Progenitor cell of endocrine pancreas (in vitro differentiated cells): ENCODE results near the gene COG5. TPM values are rescaled to one million over a fixed set of nuclear protein-coding genes. Genes with fewer than 3 reads are reported as not detected.

Source experiments
- DNase-seq: peaks from one replicate; pipeline ENCODE4 v3.0.0; 2021; ENCODE audit warnings: low spot score; ENCODE audit not compliant: unreplicated experiment
- H3K27ac Mint-ChIP-seq: 2 replicates; pipeline ENCODE4 v1.8.0; 2021; ENCODE audit warnings: mild to moderate bottlenecking, moderate library complexity, mixed read lengths
- H3K27me3 Mint-ChIP-seq: 2 replicates; pipeline ENCODE4 v1.8.0; 2021; ENCODE audit warnings: mixed read lengths
- H3K36me3 Mint-ChIP-seq: 2 replicates; pipeline ENCODE4 v1.8.0; 2022; ENCODE audit warnings: mixed read lengths; ENCODE audit not compliant: insufficient read depth
- H3K4me1 Mint-ChIP-seq: 2 replicates; pipeline ENCODE4 v1.8.0; 2021; ENCODE audit warnings: low read depth, mixed read lengths
- H3K4me3 Mint-ChIP-seq: 2 replicates; pipeline ENCODE4 v1.8.0; 2021; ENCODE audit warnings: low read depth, mild to moderate bottlenecking, moderate library complexity, mixed read lengths
- H3K9me3 Mint-ChIP-seq: 2 replicates; pipeline ENCODE4 v1.8.0; 2021; ENCODE audit warnings: low read depth, mixed read lengths
- total RNA-seq: library from RNA; stranded (reverse); gene quantifications from 2 replicates; pipeline ENCODE4 v1.2.1, GENCODE V29; 2021
- TF ChIP-seq, protein P1 (sequence below): fragments of 200-600 bp; sonication (generic); IDR thresholded peaks from one replicate; pipeline ENCODE4 v1.5.0; 2021; ENCODE audit warnings: antibody characterized with exemption, mild to moderate bottlenecking; ENCODE audit not compliant: unreplicated experiment

Gene COG5
- total RNA-seq, 1 donor from 2014 or later: 49.0 TPM

- no peak overlapping the region for H3K4me3 Mint-ChIP-seq
- peaks cover 18% of the 10 kb centered on the region for H3K36me3 Mint-ChIP-seq
- TF ChIP-seq, protein P1, sequence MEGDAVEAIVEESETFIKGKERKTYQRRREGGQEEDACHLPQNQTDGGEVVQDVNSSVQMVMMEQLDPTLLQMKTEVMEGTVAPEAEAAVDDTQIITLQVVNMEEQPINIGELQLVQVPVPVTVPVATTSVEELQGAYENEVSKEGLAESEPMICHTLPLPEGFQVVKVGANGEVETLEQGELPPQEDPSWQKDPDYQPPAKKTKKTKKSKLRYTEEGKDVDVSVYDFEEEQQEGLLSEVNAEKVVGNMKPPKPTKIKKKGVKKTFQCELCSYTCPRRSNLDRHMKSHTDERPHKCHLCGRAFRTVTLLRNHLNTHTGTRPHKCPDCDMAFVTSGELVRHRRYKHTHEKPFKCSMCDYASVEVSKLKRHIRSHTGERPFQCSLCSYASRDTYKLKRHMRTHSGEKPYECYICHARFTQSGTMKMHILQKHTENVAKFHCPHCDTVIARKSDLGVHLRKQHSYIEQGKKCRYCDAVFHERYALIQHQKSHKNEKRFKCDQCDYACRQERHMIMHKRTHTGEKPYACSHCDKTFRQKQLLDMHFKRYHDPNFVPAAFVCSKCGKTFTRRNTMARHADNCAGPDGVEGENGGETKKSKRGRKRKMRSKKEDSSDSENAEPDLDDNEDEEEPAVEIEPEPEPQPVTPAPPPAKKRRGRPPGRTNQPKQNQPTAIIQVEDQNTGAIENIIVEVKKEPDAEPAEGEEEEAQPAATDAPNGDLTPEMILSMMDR: no peak
- H3K9me3 Mint-ChIP-seq: peaks cover 4% of the 10 kb centered on the region
- no peaks in the 10 kb centered on the region for H3K27me3 Mint-ChIP-seq
- no peak for DNase-seq
- peaks cover 2% of the 10 kb centered on the region for H3K4me1 Mint-ChIP-seq
- no peak overlapping the region for H3K27ac Mint-ChIP-seq
Observed at GRCh38 chr7:107322015-107322414, 241.7 kb downstream of the COG5 start.

GRCh38 chr7:107321611-107322010 is 242.1 kb downstream of the COG5 start:
- no peak for DNase-seq
- Mint-ChIP-seq H3K27me3 (no peaks in the 10 kb centered on the region), H3K4me1 (peaks cover 2% of the 10 kb centered on the region), H3K27ac (no peak overlapping the region), H3K36me3 (peaks cover 15% of the 10 kb centered on the region), H3K4me3 (no peak overlapping the region), H3K9me3 (no peaks in the 10 kb centered on the region)
- TF ChIP-seq, protein P1: no peak

DNA sequence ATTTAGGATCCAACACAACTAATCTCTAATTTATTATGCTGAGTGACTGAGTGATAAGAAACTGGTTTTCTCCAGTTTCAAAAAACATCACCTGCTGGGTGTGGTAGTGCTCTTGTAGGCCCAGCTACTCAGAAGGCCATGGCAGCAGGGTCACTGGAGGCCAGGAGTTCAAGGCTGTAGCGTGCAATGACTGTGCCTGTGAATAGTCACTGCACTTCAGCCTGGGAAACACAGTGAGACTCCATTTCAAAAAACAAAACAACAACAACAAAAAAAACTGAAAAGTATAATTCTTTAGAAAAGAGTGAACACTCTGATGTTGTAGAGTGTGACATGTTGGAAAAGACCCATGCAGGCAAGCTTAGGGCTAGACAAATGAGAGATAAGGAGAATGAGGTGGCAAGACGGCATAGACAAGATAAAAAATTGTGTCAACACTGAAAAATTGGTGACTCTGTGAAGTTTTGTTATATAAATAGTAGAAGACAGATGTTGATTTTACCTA is 243.9 kb downstream of the COG5 start:
- Mint-ChIP-seq H3K9me3 (no peaks in the 10 kb centered on the region), H3K27ac (no peak overlapping the region), H3K4me3 (no peak overlapping the region), H3K36me3 (peaks cover 21% of the 10 kb centered on the region), H3K27me3 (no peaks in the 10 kb centered on the region), H3K4me1 (peaks cover 5% of the 10 kb centered on the region)
- no peak for DNase-seq
- TF ChIP-seq, protein P1: no peak

- DNase-seq: no peak
Observed at GRCh38 chr7:107318523-107319160, 245.1 kb downstream of the COG5 start.

GRCh38 chr7:107315716-107316220 is 248.0 kb downstream of the COG5 start:
- Mint-ChIP-seq H3K27me3 (no peaks in the 10 kb centered on the region), H3K4me1 (peaks cover 5% of the 10 kb centered on the region), H3K27ac (no peak overlapping the region), H3K4me3 (no peak overlapping the region), H3K9me3 (no peaks in the 10 kb centered on the region), H3K36me3 (peaks cover 15% of the 10 kb centered on the region)
- TF ChIP-seq, protein P1: no peak
- no peak for DNase-seq

More at GRCh38 chr7:107318523-107319160, 245.1 kb downstream of the COG5 start:
- peaks cover 5% of the 10 kb centered on the region for H3K4me1 Mint-ChIP-seq
- TF ChIP-seq, protein P1: no peak
- H3K9me3 Mint-ChIP-seq: no peaks in the 10 kb centered on the region
- H3K36me3 Mint-ChIP-seq: peaks cover 21% of the 10 kb centered on the region
- no peak overlapping the region for H3K4me3 Mint-ChIP-seq
- no peak overlapping the region for H3K27ac Mint-ChIP-seq
- H3K27me3 Mint-ChIP-seq: no peaks in the 10 kb centered on the region
